GM19023 (cell line): ENCODE data around the gene LRRC49.
"Not testable (repeated sequence)": the region's sequence is repeated elsewhere in the genome, so short reads cannot be mapped to it uniquely, and the experiment has no call there.

Experiments used
- ATAC-seq: cut with Tn5 transposase; IDR thresholded peaks from one replicate; pipeline ENCODE4 v1.9.1; 2021; ENCODE audit warnings: mild to moderate bottlenecking, moderate library complexity; ENCODE audit not compliant: unreplicated experiment

The LRRC49 gene

GRCh38 chr15:70867911-70868467 is 24.6 kb upstream of the LRRC49 start:
- no peak for ATAC-seq

GRCh38 chr15:70869346-70869745 is 23.3 kb upstream of the LRRC49 start:
- no peak for ATAC-seq

GRCh38 chr15:70870051-70870450 is 22.6 kb upstream of the LRRC49 start:
- ATAC-seq: no peak

- not testable (repeated sequence) for ATAC-seq
These were observed 21.1 kb upstream of the LRRC49 start for GRCh38 chr15:70871490-70871889.

GRCh38 chr15:70873232-70874054 is 19.2 kb upstream of the LRRC49 start:
- no peak for ATAC-seq

- ATAC-seq: no peak
These were observed 17.4 kb upstream of the LRRC49 start for GRCh38 chr15:70875001-70875782.

GRCh38 chr15:70876011-70876410 is 16.6 kb upstream of the LRRC49 start:
- no peak for ATAC-seq

GRCh38 chr15:70876683-70877082 is 15.9 kb upstream of the LRRC49 start:
- ATAC-seq: no peak

GRCh38 chr15:70879401-70879800 is 13.2 kb upstream of the LRRC49 start:
- no peak for ATAC-seq

GRCh38 chr15:70880781-70881180 is 11.8 kb upstream of the LRRC49 start:
- no peak for ATAC-seq

- ATAC-seq: no peak
These were observed 10.3 kb upstream of the LRRC49 start for GRCh38 chr15:70882361-70882760.

- ATAC-seq: peak; percentile 26
These were observed 410 bp downstream of the LRRC49 start for GRCh38 chr15:70892912-70893560.

GRCh38 chr15:70902107-70902506 is 9.5 kb downstream of the LRRC49 start:
- ATAC-seq: no peak

GRCh38 chr15:70906842-70907241 is 14.2 kb downstream of the LRRC49 start:
- no peak for ATAC-seq

GRCh38 chr15:70907784-70908471 is 15.3 kb downstream of the LRRC49 start:
- ATAC-seq: no peak

- ATAC-seq: no peak
These were observed 18.3 kb downstream of the LRRC49 start for GRCh38 chr15:70910958-70911357.

- no peak for ATAC-seq
These were observed 19.6 kb downstream of the LRRC49 start for GRCh38 chr15:70912187-70912586.

GRCh38 chr15:70916531-70916930 is 23.9 kb downstream of the LRRC49 start:
- no peak for ATAC-seq

GRCh38 chr15:70917955-70918354 is 25.3 kb downstream of the LRRC49 start:
- ATAC-seq: no peak

GRCh38 chr15:70920981-70921696 is 28.5 kb downstream of the LRRC49 start:
- ATAC-seq: no peak
